Activated T-helper 1 cell treated with anti-CD3 and anti-CD28 coated beads, Interleukin-12 subunit alpha, Interleukin-12 subunit beta, Interleukin-2, Interleukin-4 antibody, amounts not matched to agents 30 ng/mL and 10 ng/mL and 1 ng/mL, durations not matched to agents 14 hours and 24 hours and 36 hours (primary cell): ENCODE measurements around the gene AKAP8. TPM values are rescaled to one million over a fixed set of nuclear protein-coding genes. Genes with fewer than 3 reads are reported as not detected.
"Not testable (repeated sequence)": the region's sequence is repeated elsewhere in the genome, so short reads cannot be mapped to it uniquely, and the experiment has no call there.

ENCODE experiments used
- DNase-seq: peaks from one replicate; pipeline ENCODE4 v3.0.0; 2021; ENCODE audit warnings: low spot score
- H3K27ac Mint-ChIP-seq: one replicate; pipeline ENCODE4 v1.8.0; 2021; ENCODE audit warnings: mild to moderate bottlenecking, mixed read lengths
- H3K27me3 Mint-ChIP-seq: one replicate; pipeline ENCODE4 v1.8.0; 2022; ENCODE audit warnings: mild to moderate bottlenecking, moderate library complexity, mixed read lengths; ENCODE audit not compliant: insufficient read depth
- H3K36me3 Mint-ChIP-seq: one replicate; pipeline ENCODE4 v1.8.0; 2021; ENCODE audit warnings: low read depth, mixed read lengths
- H3K4me1 Mint-ChIP-seq: one replicate; pipeline ENCODE4 v1.8.0; 2021; ENCODE audit warnings: low read depth, mixed read lengths
- H3K4me3 Mint-ChIP-seq: one replicate; pipeline ENCODE4 v1.8.0; 2021; ENCODE audit warnings: mild to moderate bottlenecking, moderate library complexity, mixed read lengths
- H3K9me3 Mint-ChIP-seq: one replicate; pipeline ENCODE4 v1.8.0; 2021; ENCODE audit warnings: mixed read lengths
- intact Hi-C: fragments of 100-400 bp; cut with micrococcal nuclease; formaldehyde crosslinking; loops from one replicate; pipeline ENCODE4 v1.15.1; 2024
- total RNA-seq: library from RNA; stranded (reverse); gene quantifications from 2 replicates; pipeline ENCODE4 v1.2.3, GENCODE V29; 2022

AKAP8 gene
- total RNA-seq, 1 donor from 2014 or later, result 52.7 TPM

DNA sequence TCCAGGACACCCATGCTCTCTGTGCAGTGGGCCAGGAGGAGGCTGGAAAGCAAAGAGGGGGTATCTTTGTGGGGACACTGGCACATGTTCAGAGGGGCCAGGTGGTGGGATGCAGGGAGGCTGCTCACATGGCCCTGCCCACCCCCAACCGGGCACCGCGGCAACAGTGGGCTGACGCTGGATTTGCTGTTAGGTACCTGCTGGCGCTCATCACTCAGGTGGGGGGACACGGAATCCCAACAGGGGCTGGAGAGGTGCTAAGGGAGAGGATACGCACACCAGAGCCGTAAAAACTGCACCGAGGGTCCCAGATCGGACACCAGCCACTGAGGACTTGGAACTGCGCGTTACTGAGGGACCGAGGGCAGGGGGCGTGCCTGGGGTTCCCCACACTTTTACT is 20.0 kb upstream of the AKAP8 start:
- Mint-ChIP-seq H3K4me3 (no peak overlapping the region), H3K9me3 (no peaks in the 10 kb centered on the region), H3K27ac (no peak overlapping the region), H3K36me3 (peaks cover 29% of the 10 kb centered on the region), H3K4me1 (peaks cover 4% of the 10 kb centered on the region), H3K27me3 (no peaks in the 10 kb centered on the region)
- DNase-seq, result no peak
- intact Hi-C loops, result no loop called here

DNA sequence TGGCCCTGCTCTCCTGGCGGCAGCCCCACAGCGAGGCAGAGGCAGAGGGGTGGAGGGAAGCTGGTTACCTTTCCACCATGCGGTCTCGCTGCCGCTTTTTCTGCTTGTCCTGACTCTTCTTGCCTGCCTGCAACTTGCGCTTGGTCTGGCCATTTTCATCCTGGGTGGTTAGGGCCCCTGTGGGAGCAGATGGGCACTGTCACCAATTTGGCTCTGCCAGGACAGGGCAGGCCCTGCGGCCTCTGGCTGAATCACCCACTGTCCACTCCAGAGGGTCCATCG is 19.6 kb upstream of the AKAP8 start:
- Mint-ChIP-seq H3K36me3 (peaks cover 28% of the 10 kb centered on the region), H3K27ac (no peak overlapping the region), H3K27me3 (no peaks in the 10 kb centered on the region), H3K9me3 (no peaks in the 10 kb centered on the region), H3K4me1 (no peaks in the 10 kb centered on the region), H3K4me3 (no peak overlapping the region)
- DNase-seq, result no peak
- intact Hi-C loops, result no loop called here

DNA sequence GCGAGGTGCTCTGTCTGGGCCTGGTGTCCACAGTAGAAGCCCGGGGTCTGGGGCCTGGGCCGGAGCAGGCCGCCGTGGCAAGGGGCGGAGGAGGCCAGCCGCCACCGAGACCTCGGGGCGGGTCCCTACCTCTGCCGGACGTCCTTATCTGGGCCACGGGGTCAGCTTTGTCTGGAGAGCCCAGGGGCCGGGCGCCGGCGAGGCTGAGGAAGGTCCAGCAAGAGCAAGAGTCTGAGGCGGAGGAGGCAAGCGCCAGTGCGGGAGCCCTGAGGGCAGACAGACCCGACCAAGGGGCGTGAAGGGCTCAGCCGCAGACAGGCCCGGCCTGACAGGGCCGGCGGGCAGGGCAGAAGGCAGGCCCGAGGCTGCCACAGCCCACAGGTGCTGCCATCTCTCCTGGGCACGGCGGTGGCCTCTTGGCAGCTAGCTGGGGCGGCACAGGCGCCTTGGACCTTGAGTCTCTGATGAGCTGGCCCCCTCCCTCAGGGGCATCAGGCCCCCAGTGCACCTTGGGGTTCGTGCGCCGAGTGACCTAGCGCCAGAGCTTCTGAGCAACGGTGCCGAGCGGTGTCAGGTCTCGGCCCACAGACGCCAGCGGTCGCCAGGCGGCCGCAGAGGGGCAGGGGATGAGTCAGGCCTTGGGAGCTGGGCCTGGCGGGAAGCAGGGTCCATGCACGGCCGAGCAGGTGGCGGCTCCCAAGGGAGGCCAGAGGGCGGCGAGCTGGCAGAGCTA is 19.1 kb upstream of the AKAP8 start:
- H3K36me3 Mint-ChIP-seq, result peaks cover 33% of the 10 kb centered on the region

DNA sequence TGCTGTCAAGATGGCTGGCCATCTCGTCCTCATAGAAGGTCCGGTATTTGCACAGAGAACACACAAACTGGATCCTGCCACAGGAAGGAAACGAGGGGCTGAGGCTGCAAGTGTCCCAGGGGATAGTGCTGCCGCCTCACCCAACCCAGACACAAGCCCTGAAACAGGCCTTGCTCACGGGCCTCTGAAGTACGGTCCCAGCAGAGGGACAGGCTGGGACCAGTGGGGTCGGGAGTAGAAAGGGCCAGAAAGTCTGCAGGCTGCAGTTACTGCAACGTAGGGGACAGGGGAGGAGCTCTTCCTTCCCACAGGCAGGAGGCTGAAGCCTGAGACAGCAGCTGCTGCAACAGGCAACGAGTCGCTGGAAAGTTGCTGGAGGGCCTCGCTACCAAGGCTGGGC is 18.2 kb upstream of the AKAP8 start:
- no peak overlapping the region for H3K4me3 Mint-ChIP-seq
- H3K4me1 Mint-ChIP-seq, result no peaks in the 10 kb centered on the region
- H3K36me3 Mint-ChIP-seq, result peaks cover 39% of the 10 kb centered on the region
- no peaks in the 10 kb centered on the region for H3K27me3 Mint-ChIP-seq
- H3K27ac Mint-ChIP-seq, result no peak overlapping the region
- DNase-seq, result no peak
- H3K9me3 Mint-ChIP-seq, result no peaks in the 10 kb centered on the region
- intact Hi-C loops, result no loop called here

More for the DNA sequence above, 19.1 kb upstream of the AKAP8 start:
- intact Hi-C loops, result no loop called here
- H3K4me3 Mint-ChIP-seq, result no peak overlapping the region
- no peaks in the 10 kb centered on the region for H3K9me3 Mint-ChIP-seq
- no peak overlapping the region for H3K27ac Mint-ChIP-seq
- no peaks in the 10 kb centered on the region for H3K27me3 Mint-ChIP-seq
- no peaks in the 10 kb centered on the region for H3K4me1 Mint-ChIP-seq
- DNase-seq, result no peak

DNA sequence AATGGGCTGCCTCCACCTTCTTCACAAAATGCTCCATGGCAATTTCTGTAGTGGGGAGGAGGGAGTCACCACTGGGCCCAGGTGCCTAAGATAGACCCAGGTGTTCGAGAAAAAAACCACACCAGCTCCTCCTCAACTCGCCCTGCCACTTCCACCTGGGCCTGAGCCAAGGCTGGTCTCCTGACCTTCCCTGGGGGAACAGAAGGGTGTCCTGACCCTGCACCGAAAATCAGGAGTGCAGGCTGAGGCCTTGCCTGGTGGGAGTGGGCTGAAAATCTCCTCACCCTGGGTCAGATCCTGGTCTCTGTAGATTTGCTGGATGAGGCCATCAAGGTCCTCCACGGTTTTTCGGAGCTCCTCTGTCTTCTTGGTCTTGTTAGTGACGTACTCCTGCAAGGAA is 17.6 kb upstream of the AKAP8 start:
- Mint-ChIP-seq H3K27me3 (no peaks in the 10 kb centered on the region), H3K27ac (no peak overlapping the region), H3K36me3 (peaks cover 40% of the 10 kb centered on the region), H3K4me1 (no peaks in the 10 kb centered on the region), H3K4me3 (no peak overlapping the region), H3K9me3 (no peaks in the 10 kb centered on the region)
- intact Hi-C loops, result no loop called here
- no peak for DNase-seq

DNA sequence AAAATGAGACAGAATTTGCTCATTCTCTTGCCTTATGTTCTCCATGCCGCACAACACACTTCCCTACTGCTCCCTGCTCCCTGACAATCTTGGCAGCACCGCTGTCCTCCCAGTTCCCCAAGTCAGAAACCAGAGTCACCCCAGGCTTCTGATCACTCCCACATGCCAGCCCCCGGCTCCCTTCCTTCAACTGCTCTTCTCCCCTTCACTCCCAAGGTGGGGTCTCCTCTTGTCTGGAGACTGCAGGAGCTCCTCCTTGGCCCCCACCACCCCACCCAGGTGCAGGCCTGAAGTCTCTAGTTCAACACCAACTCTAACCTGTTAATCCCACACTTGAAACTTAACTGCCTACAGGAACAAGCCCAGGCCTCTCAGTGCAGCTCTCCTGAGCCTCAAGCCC is 16.8 kb upstream of the AKAP8 start:
- Mint-ChIP-seq H3K4me1 (no peaks in the 10 kb centered on the region), H3K36me3 (peaks cover 42% of the 10 kb centered on the region), H3K27ac (no peak overlapping the region), H3K4me3 (no peak overlapping the region), H3K27me3 (no peaks in the 10 kb centered on the region), H3K9me3 (no peaks in the 10 kb centered on the region)
- DNase-seq, result no peak
- intact Hi-C loops, result no loop called here

DNA sequence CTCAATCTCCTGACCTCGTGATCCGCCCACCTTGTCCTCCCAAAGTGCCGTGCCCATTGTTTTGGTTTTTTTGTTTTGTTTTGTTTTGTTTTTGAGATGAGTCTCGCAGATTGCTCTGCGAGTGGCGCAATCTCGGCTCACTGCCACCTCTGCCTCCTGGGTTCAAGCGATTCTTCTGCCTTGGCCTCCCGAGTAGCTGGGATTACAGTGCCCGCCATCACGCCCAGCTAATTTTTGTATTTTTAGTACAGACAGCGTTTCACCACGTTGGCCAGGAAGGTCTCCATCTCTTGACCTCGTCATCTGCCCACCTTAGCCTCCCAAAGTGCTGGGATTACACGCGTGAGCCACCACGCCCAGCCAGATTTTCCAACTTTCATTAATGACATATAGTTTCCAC is 15.7 kb upstream of the AKAP8 start:
- intact Hi-C loops, DNase-seq, H3K4me1 Mint-ChIP-seq, H3K9me3 Mint-ChIP-seq, H3K27me3 Mint-ChIP-seq, H3K4me3 Mint-ChIP-seq: not testable (repeated sequence)
- peak overlapping the region; percentile 12 for H3K27ac Mint-ChIP-seq
- H3K36me3 Mint-ChIP-seq, result peaks cover 43% of the 10 kb centered on the region

DNA sequence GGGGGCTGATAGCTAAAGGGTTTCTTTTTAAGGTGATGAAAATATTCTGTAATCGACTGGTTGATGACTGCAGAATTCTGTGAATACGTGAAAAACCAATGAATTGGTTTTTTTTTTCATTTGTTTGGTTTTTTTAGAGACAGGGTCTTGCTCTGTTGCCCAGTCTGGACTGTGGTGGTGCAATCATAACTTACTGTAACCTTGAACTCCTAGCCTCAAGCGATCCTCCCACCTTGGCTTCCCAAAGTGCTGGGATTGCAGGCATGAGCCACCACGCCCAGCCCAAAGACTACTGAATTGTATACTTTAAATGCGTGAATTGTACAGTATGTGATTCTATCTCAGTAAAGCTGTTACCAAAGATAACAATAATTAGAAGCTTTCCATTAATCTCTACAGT is 14.8 kb upstream of the AKAP8 start:
- intact Hi-C loops, result no loop called here
- no peak overlapping the region for H3K4me3 Mint-ChIP-seq
- H3K4me1 Mint-ChIP-seq, result no peaks in the 10 kb centered on the region
- no peaks in the 10 kb centered on the region for H3K9me3 Mint-ChIP-seq
- H3K27me3 Mint-ChIP-seq, result no peaks in the 10 kb centered on the region
- DNase-seq, result no peak
- peaks cover 46% of the 10 kb centered on the region for H3K36me3 Mint-ChIP-seq
- no peak overlapping the region for H3K27ac Mint-ChIP-seq

DNA sequence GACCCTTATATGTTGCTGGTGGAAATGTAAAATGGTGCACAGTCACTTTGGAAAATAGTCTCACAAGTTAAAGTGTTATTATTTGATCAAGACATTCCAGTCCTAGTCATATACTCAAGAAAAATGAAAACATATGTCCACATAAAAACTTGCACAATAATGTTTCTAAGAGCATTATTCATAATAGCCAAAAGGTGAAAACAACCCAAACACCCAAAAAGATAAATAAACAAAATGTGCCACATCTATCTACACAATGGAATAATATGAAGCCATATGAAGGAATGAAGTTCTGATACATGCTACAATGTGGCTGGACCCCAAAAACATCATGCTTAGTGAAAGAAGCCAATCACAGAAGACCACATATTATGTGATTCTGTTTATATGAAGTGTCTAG is 14.4 kb upstream of the AKAP8 start:
- intact Hi-C loops, result no loop called here

DNA sequence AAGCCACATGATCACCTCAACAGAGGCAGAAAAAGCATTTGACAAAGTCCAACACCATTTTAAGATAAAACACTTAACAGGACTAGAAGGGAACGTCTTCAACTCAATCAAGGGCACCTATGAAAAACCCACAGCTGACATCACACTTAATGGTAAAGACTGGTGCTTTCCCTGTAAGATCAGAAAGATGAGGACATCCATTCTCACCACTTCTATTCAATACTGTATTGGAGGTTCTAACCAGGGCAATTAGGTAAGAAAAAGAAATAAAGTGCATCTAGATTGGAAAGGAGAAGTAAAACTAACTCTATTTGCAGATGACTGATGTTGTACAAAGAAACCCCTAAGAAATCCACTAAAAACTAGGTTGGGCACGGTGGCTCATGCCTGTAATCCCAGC is 11.2 kb upstream of the AKAP8 start:
- Mint-ChIP-seq H3K4me3 (no peak overlapping the region), H3K9me3 (no peaks in the 10 kb centered on the region), H3K4me1 (no peaks in the 10 kb centered on the region), H3K36me3 (peaks cover 33% of the 10 kb centered on the region), H3K27me3 (no peaks in the 10 kb centered on the region), H3K27ac (no peak overlapping the region)
- DNase-seq, result no peak
- intact Hi-C loops, result no loop called here

More for the DNA sequence above, 14.4 kb upstream of the AKAP8 start:
- no peak overlapping the region for H3K4me3 Mint-ChIP-seq
- no peaks in the 10 kb centered on the region for H3K9me3 Mint-ChIP-seq
- H3K4me1 Mint-ChIP-seq, result no peaks in the 10 kb centered on the region
- DNase-seq, result no peak
- H3K27me3 Mint-ChIP-seq, result no peaks in the 10 kb centered on the region
- H3K36me3 Mint-ChIP-seq, result peaks cover 50% of the 10 kb centered on the region
- no peak overlapping the region for H3K27ac Mint-ChIP-seq

DNA sequence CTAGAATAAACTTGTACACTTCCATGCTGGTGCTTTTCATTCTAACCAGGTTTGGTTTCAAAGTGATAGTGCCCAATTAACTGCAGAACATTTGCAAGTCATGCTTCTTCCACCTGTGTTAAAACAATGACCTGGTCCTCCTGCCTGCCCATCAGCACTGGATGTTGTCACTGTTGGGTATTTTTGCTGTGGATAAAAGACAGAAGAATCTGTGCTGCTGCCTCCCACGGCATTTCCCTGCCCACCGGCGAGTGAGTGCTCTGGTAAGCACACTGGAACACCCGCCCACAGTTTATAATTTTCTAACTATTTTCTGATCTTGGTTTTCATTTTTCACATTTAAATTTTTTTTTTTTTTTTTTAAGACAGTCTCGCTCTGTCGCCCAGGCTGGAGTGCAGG is 2.3 kb upstream of the AKAP8 start:
- peaks cover 13% of the 10 kb centered on the region for H3K36me3 Mint-ChIP-seq
- H3K4me3 Mint-ChIP-seq, result peak overlapping the region; percentile 38
- peaks cover 30% of the 10 kb centered on the region for H3K4me1 Mint-ChIP-seq
- no peak overlapping the region for H3K27ac Mint-ChIP-seq
- DNase-seq, result no peak
- no peaks in the 10 kb centered on the region for H3K27me3 Mint-ChIP-seq
- intact Hi-C loops, result no loop called here
- no peaks in the 10 kb centered on the region for H3K9me3 Mint-ChIP-seq

DNA sequence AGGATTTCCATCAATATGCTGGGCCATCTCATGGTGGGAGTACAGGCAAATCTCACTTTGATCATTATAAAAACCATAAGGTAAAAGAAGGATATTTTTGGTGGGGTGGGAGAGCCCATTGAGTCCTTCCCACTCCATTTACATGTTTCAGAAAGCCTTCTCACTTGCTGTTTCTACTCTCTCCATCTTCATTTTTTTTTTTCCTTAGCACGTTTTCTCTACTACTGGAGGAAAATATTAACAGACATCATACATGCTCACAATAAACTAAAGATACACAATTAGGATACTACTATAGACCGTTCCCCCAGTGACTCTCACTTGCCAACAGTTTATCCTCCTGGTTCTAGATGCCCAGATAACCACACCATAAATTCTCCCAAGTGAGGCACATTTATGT is 1.8 kb upstream of the AKAP8 start:
- H3K4me3 Mint-ChIP-seq, result peak overlapping the region; percentile 38
- no peaks in the 10 kb centered on the region for H3K27me3 Mint-ChIP-seq
- DNase-seq, result no peak
- H3K9me3 Mint-ChIP-seq, result no peaks in the 10 kb centered on the region
- intact Hi-C loops, result no loop called here
- peak overlapping the region; percentile 14 for H3K27ac Mint-ChIP-seq
- H3K4me1 Mint-ChIP-seq, result peaks cover 34% of the 10 kb centered on the region
- peaks cover 17% of the 10 kb centered on the region for H3K36me3 Mint-ChIP-seq

DNA sequence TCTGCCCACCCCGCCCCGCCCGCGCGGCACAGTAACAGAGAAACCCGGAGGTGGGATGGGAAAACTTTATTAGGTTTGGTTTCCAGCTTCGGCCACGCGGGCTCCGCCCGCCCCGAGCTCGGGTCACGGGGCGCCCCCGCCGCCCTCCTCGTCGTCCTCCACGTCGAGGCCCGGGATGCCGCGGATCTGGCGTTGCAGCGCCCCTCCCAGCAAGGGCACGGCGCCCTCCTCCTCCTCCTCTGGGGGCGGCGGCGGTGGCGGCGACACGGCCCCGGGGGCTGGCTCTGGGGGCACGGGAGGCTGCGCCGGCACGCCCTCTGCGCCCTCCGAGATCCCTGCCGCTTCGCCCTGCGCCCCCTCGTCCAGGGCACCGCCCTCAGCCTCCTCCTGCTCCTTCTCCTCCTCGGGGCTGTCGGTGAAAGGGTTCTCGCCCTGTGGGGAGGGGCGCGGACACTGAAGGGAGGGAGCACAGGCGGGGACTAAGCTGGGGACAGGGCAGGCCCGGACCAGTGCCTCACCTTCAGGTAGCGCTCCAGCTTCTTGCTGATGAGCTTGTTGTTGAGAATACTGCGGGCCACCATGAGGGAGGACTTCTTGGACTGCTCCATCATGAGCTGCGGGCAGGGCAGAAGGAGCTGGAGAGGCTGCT is 536 bp upstream of the AKAP8 start:
- H3K27me3 Mint-ChIP-seq, result no peaks in the 10 kb centered on the region
- H3K36me3 Mint-ChIP-seq, result peaks cover 17% of the 10 kb centered on the region
- no peaks in the 10 kb centered on the region for H3K9me3 Mint-ChIP-seq
- peaks cover 35% of the 10 kb centered on the region for H3K4me1 Mint-ChIP-seq
- peak overlapping the region; percentile 100 for H3K27ac Mint-ChIP-seq
- peak overlapping the region; percentile 98 for H3K4me3 Mint-ChIP-seq
- no peak for DNase-seq
- intact Hi-C loops, result loop anchor here (1.0 kb wide), 9 partner anchors 39 to 255 kb away; partner anchors contain the start of gene WIZ
